GM18951 (cell line): ENCODE measurements around the gene STX12.
A peak's percentile ranks its signal among the peaks of the same experiment; 100 is the strongest.

Source experiments
- POLR2A ChIP-seq: IDR thresholded peaks from 4 replicates; pipeline ENCODE4 v1.6.1; 2011; ENCODE audit warnings: mild to moderate bottlenecking; ENCODE audit not compliant: insufficient read length, insufficient read depth; ENCODE audit errors: extremely low read depth
- in situ Hi-C: fragments of 300-500 bp; cut with MboI; formaldehyde crosslinking; loops from one replicate; pipeline ENCODE4 v1.12.0; 2022; ENCODE audit warnings: low sequenced_read_pairs, mixed read lengths, inconsistent platforms; ENCODE audit not compliant: unreplicated experiment

The STX12 gene

GRCh38 chr1:27830621-27831440 lies 57.8 kb downstream of the STX12 start, which contains the start of gene PPP1R8:
Gene PPP1R8, plus strand, starts transcription at chr1:27830782. Its CDS starts 54 bp downstream, at chr1:27830836.
- peak; percentile 96 for TF ChIP-seq POLR2A
- in situ Hi-C loops: no loop called here

- TF ChIP-seq POLR2A: no peak
- in situ Hi-C loops: no loop called here
Observed at GRCh38 chr1:27831568-27832410, 58.8 kb downstream of the STX12 start.

- TF ChIP-seq POLR2A: no peak
- in situ Hi-C loops: no loop called here
Observed at GRCh38 chr1:27832762-27833161, 59.7 kb downstream of the STX12 start.

- in situ Hi-C loops: no loop called here
- TF ChIP-seq POLR2A: no peak
Observed at GRCh38 chr1:27833470-27833869, 60.5 kb downstream of the STX12 start.

- in situ Hi-C loops: no loop called here
- no peak for TF ChIP-seq POLR2A
Observed at GRCh38 chr1:27835046-27835445, 62.0 kb downstream of the STX12 start.

GRCh38 chr1:27835501-27835900 lies 62.5 kb downstream of the STX12 start:
- in situ Hi-C loops: no loop called here
- no peak for TF ChIP-seq POLR2A

GRCh38 chr1:27849951-27850350 lies 76.9 kb downstream of the STX12 start:
- in situ Hi-C loops: loop anchor here (25.0 kb wide), 1 partner anchor 362 kb away; no protein-coding TSS in a partner anchor

GRCh38 chr1:27855085-27855484 lies 82.1 kb downstream of the STX12 start:
- no peak for TF ChIP-seq POLR2A
- in situ Hi-C loops: loop anchor here (5.0 to 25.0 kb wide), 2 partner anchors 97 to 357 kb away; no protein-coding TSS in a partner anchor

More at GRCh38 chr1:27849951-27850350, 76.9 kb downstream of the STX12 start:
- TF ChIP-seq POLR2A: no peak

- in situ Hi-C loops: loop anchor here (5.0 to 25.0 kb wide), 2 partner anchors 96 to 356 kb away; no protein-coding TSS in a partner anchor
Observed at GRCh38 chr1:27856561-27857343, 83.7 kb downstream of the STX12 start.

GRCh38 chr1:27857552-27857951 lies 84.5 kb downstream of the STX12 start:
- in situ Hi-C loops: loop anchor here (5.0 to 25.0 kb wide), 2 partner anchors 95 to 355 kb away; no protein-coding TSS in a partner anchor

More at GRCh38 chr1:27856561-27857343, 83.7 kb downstream of the STX12 start:
- TF ChIP-seq POLR2A: no peak

- in situ Hi-C loops: loop anchor here (5.0 to 25.0 kb wide), 2 partner anchors 94 to 354 kb away; no protein-coding TSS in a partner anchor
- no peak for TF ChIP-seq POLR2A
Observed at GRCh38 chr1:27858072-27858948, 85.3 kb downstream of the STX12 start.
